ENCODE results near the gene SLC17A7. TPM values are rescaled to one million over a fixed set of nuclear protein-coding genes. Genes with fewer than 3 reads are reported as not detected.
"Not testable (repeated sequence)": the region's sequence is repeated elsewhere in the genome, so short reads cannot be mapped to it uniquely, and the experiment has no call there.

Gene SLC17A7
- 1.6 TPM for total RNA-seq

GRCh38 chr19:49441210-49441959, at the start of gene SLC17A7:
Gene SLC17A7, minus strand, starts transcription at chr19:49441527. Its CDS starts 148 bp downstream, at chr19:49441379.
- no peak for DNase-seq (ENCODE audit: low spot score)

GRCh38 chr19:49490287-49491029, 49.1 kb upstream of the SLC17A7 start:
- no peak for DNase-seq (ENCODE audit: low spot score)

GRCh38 chr19:49489601-49490167, 48.4 kb upstream of the SLC17A7 start:
- no peak for DNase-seq (ENCODE audit: low spot score)

GRCh38 chr19:49488863-49489537, 47.7 kb upstream of the SLC17A7 start:
- no peak for DNase-seq (ENCODE audit: low spot score)

- no peak for DNase-seq (ENCODE audit: low spot score)
These were observed 46.9 kb upstream of the SLC17A7 start for GRCh38 chr19:49488046-49488862.

- peak; percentile 100 for DNase-seq (ENCODE audit: low spot score)
These were observed 46.1 kb upstream of the SLC17A7 start, which contains the start of gene RPL13A for GRCh38 chr19:49487277-49488045. Gene RPL13A, plus strand, starts transcription at chr19:49487608. Its CDS starts 22 bp downstream, at chr19:49487630.

GRCh38 chr19:49486710-49487276, 45.5 kb upstream of the SLC17A7 start:
- no peak for DNase-seq (ENCODE audit: low spot score)

GRCh38 chr19:49486232-49486631, 44.9 kb upstream of the SLC17A7 start:
- no peak for DNase-seq (ENCODE audit: low spot score)

GRCh38 chr19:49481020-49481683, 39.8 kb upstream of the SLC17A7 start:
- DNase-seq (ENCODE audit: low spot score): no peak

GRCh38 chr19:49479975-49480628, 38.8 kb upstream of the SLC17A7 start:
- DNase-seq (ENCODE audit: low spot score): no peak

- no peak for DNase-seq (ENCODE audit: low spot score)
These were observed 34.9 kb upstream of the SLC17A7 start for GRCh38 chr19:49475995-49476880.

GRCh38 chr19:49475191-49475917, 34.0 kb upstream of the SLC17A7 start:
- no peak for DNase-seq (ENCODE audit: low spot score)

GRCh38 chr19:49474542-49474924, 33.2 kb upstream of the SLC17A7 start:
- DNase-seq (ENCODE audit: low spot score): no peak

GRCh38 chr19:49473868-49474541, 32.7 kb upstream of the SLC17A7 start, which contains the start of gene FLT3LG:
Gene FLT3LG, plus strand, starts transcription at chr19:49474215. Its CDS starts 425 bp downstream, at chr19:49474640.
- peak; percentile 77 for DNase-seq (ENCODE audit: low spot score)

GRCh38 chr19:49473501-49473867, 32.2 kb upstream of the SLC17A7 start:
- DNase-seq (ENCODE audit: low spot score): not testable (repeated sequence)

GRCh38 chr19:49472936-49473335, 31.6 kb upstream of the SLC17A7 start:
- DNase-seq (ENCODE audit: low spot score): no peak

- DNase-seq (ENCODE audit: low spot score): no peak
These were observed 29.3 kb upstream of the SLC17A7 start for GRCh38 chr19:49470615-49470978.
